ENCODE results near the gene RALA. TPM values are rescaled to one million over a fixed set of nuclear protein-coding genes. Genes with fewer than 3 reads are reported as not detected.

RALA gene
- total RNA-seq, 4 donors from 2014 or later = 18.3 to 29.7 (median 20.0) TPM

DNA sequence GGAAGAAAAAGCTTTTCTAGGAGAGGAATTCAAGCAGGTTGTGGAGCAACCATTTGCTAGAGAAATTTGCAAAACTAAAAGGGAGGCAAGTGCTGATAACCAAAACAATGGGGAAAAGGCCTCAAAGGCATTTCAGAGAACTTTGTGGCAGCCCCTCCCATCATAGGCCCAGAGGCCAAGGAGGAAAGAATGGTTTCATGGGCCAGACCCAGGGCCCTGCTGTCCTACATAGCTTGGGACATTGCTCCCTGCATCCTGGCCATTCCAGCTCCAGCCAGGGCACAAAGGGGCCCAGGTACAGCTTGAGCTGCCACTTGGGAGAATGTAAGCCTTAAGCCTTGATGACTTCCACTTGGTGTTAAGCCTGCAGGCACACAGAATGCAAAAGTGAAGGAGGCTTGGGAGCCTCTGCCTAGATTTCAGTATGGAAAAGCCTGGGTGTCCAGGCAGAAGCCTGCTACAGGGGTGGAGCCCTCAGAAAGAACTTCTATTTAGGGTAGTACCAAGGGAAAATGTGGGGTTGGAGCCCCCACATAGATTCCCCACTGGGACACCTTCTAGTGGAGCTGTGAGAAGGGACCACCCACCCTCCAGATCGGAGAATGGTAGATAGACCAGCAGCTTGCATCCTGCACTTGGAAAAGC lies 91.2 kb downstream of the RALA start:
- TF ChIP-seq POLR2A (IDR thresholded peaks at IDR 0.05) (no peak), CTCF (IDR thresholded peaks at IDR 0.05) (no peak)

GRCh38 chr7:39720586-39720985 lies 97.2 kb downstream of the RALA start:
- H3K27ac ChIP-seq = peak overlapping the region; percentile 77 to 96 (median 85)
- intact Hi-C loops (cut with DNase I) = no loop called here
- TF ChIP-seq CTCF (IDR thresholded peaks at IDR 0.05) = no peak
- TF ChIP-seq POLR2A (IDR thresholded peaks at IDR 0.05) = no peak

More for the DNA sequence above, 91.2 kb downstream of the RALA start:
- WGBS, 2 donors = 91 to 100% methylated on average over 1 of the region's 1 CpG
- Histone ChIP-seq H3K4me3 (replicated peaks in 1 of 3) (no peak overlapping the region), H3K36me3 (no peaks in the 10 kb centered on the region), H3K4me1 (peaks cover 0 to 9% of the 10 kb centered on the region in 2 donors), H3K9me3 (no peaks in the 10 kb centered on the region), H3K27ac (no peak overlapping the region), H3K27me3 (no peaks in the 10 kb centered on the region)
- DNase-seq = no peak
- intact Hi-C loops (cut with DNase I) = no loop called here

DNA sequence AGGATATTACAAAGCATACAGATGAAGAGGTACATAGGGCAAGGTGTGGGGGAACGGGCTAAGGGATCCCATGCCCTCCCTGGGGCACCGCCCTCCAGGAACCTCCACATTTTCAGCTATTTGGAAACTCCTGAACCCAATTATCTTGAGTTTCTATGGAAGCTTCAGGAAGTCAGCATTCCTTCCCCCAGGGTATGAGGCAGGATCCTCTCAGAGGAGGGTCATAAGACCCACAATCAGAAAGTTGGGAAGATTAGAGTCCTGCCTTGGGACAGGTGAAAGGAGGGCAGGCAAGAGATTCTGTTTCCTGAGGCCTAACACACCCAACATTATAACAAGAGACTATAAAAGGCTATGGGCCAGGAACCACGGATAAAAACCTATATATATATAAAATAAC lies 98.0 kb downstream of the RALA start:
- H3K4me3 ChIP-seq (replicated peaks in 1 of 3) = no peak overlapping the region
- H3K27ac ChIP-seq = peak overlapping the region; percentile 77 to 96 (median 85)
- peaks cover 12 to 19% of the 10 kb centered on the region in 2 donors for H3K4me1 ChIP-seq
- no peak for DNase-seq
- H3K36me3 ChIP-seq = no peaks in the 10 kb centered on the region
- no peaks in the 10 kb centered on the region for H3K9me3 ChIP-seq
- intact Hi-C loops (cut with DNase I) = no loop called here
- H3K27me3 ChIP-seq = no peaks in the 10 kb centered on the region
- WGBS, 2 donors = 89 to 93% methylated on average over 3 of the region's 3 CpGs
- TF ChIP-seq CTCF (IDR thresholded peaks at IDR 0.05) (no peak), POLR2A (IDR thresholded peaks at IDR 0.05) (no peak)

More at GRCh38 chr7:39720586-39720985, 97.2 kb downstream of the RALA start:
- peak; percentile 83 to 85 for DNase-seq
- Histone ChIP-seq H3K36me3 (no peaks in the 10 kb centered on the region), H3K4me1 (peaks cover 12 to 19% of the 10 kb centered on the region in 2 donors), H3K9me3 (no peaks in the 10 kb centered on the region), H3K4me3 (replicated peaks in 1 of 3) (no peak overlapping the region), H3K27me3 (no peaks in the 10 kb centered on the region)
- WGBS, 2 donors = 26 to 45% methylated on average over 7 of the region's 7 CpGs

DNA sequence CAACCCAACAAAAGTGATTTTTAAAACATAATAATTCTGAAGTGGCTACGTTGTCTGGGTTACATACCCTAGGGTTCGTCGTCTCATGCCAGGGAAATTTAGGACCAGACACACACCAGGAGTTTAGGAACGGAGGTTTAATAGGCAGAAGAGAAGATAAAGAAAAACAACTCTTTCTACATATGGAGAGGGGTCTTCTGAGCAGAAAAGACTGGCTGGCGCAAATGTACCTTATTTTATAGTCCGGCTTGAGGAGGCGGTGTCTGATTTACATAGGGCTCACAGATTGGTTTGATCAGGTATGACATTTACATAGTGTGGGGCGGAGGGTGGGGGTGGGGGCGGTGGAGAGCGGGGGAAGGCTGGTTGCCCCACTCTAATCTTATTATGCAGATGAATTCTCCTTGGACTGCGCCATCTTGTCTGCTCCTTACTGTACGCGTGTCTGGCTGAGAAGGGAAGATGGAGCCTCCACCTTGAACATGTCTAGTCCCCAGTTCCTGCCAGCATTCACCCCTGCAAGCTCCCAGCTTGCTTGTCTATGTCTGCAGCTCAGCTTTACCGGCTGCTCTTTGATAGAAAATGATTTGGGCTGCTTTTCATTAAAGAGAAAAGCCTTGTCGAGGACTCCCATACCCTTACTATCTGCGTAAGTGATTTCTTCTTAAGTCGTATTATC lies 98.7 kb downstream of the RALA start:
- no peaks in the 10 kb centered on the region for H3K9me3 ChIP-seq
- H3K4me1 ChIP-seq = peaks cover 12 to 19% of the 10 kb centered on the region in 2 donors
- intact Hi-C loops (cut with DNase I) = no loop called here
- H3K36me3 ChIP-seq = no peaks in the 10 kb centered on the region
- no peak for TF ChIP-seq CTCF (IDR thresholded peaks at IDR 0.05)
- TF ChIP-seq POLR2A (IDR thresholded peaks at IDR 0.05) = no peak
- 96 to 97% methylated on average over 17 of the region's 17 CpGs for WGBS, 2 donors
- H3K4me3 ChIP-seq (replicated peaks in 1 of 3) = no peak overlapping the region
- H3K27me3 ChIP-seq = no peaks in the 10 kb centered on the region
- H3K27ac ChIP-seq = no peak overlapping the region
- no peak for DNase-seq

Data from thyroid gland (tissue), 4 donors.